Hepatocyte (in vitro differentiated cells): ENCODE results near the gene VPS11.

Experiments used
- EZH2 ChIP-seq: fragments of 200-600 bp; sonication (generic); IDR thresholded peaks from 2 replicates; pipeline ENCODE4 v1.6.1; 2016; ENCODE audit warnings: antibody characterized with exemption, mild to moderate bottlenecking, borderline replicate concordance
- EZH2phosphoT487 ChIP-seq: fragments of 200-600 bp; sonication (generic); IDR thresholded peaks from one replicate; pipeline ENCODE4 v1.6.1; 2018; ENCODE audit warnings: antibody characterized with exemption, mild to moderate bottlenecking, low read depth, moderate library complexity; ENCODE audit not compliant: unreplicated experiment, severe bottlenecking
- TF ChIP-seq, protein P1 (sequence below): fragments of 200-600 bp; sonication (generic); IDR thresholded peaks from 2 replicates; pipeline ENCODE4 v1.5.1; 2016; ENCODE audit warnings: antibody characterized with exemption, mild to moderate bottlenecking; ENCODE audit not compliant: poor library complexity

DNA sequence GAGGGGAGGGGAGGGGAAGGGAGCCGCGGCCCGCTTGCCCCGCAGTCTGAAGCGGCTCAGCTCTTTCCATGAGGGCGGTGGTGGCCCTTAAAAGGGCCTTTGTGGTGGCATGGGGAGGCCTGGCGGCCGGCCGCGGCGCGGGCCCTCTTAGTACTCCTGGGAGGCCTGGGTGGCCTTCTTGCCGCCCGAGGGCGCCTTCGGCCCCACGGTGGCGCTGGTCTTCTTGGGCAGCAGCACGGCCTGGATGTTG, 27.1 kb downstream of the VPS11 start:
- TF ChIP-seq, protein P1, sequence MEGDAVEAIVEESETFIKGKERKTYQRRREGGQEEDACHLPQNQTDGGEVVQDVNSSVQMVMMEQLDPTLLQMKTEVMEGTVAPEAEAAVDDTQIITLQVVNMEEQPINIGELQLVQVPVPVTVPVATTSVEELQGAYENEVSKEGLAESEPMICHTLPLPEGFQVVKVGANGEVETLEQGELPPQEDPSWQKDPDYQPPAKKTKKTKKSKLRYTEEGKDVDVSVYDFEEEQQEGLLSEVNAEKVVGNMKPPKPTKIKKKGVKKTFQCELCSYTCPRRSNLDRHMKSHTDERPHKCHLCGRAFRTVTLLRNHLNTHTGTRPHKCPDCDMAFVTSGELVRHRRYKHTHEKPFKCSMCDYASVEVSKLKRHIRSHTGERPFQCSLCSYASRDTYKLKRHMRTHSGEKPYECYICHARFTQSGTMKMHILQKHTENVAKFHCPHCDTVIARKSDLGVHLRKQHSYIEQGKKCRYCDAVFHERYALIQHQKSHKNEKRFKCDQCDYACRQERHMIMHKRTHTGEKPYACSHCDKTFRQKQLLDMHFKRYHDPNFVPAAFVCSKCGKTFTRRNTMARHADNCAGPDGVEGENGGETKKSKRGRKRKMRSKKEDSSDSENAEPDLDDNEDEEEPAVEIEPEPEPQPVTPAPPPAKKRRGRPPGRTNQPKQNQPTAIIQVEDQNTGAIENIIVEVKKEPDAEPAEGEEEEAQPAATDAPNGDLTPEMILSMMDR, result peak; percentile 68
- TF ChIP-seq EZH2phosphoT487, result no peak
- no peak for TF ChIP-seq EZH2
